GM23248 (cell line): ENCODE results near the gene NKAIN2. TPM values are rescaled to one million over a fixed set of nuclear protein-coding genes. Genes with fewer than 3 reads are reported as not detected.

ENCODE experiments used
- DNase-seq: peaks from one replicate; pipeline ENCODE4 v3.0.0-alpha.2; 2015
- H2AFZ ChIP-seq: fragments of 200-600 bp; sonication (generic); 2 replicates; pipeline ENCODE4 v1.6.1; 2016; ENCODE audit warnings: antibody characterized with exemption
- H3F3A ChIP-seq: fragments of 200-600 bp; sonication (generic); 2 replicates; pipeline ENCODE4 v1.6.1; 2016; ENCODE audit warnings: mild to moderate bottlenecking, antibody characterized with exemption, mixed run types; ENCODE audit not compliant: insufficient read depth
- H3K27ac ChIP-seq: fragments of 200-600 bp; sonication (generic); 2 replicates; pipeline ENCODE4 v1.5.1; 2016; ENCODE audit warnings: mild to moderate bottlenecking
- H3K27me3 ChIP-seq: fragments of 200-600 bp; sonication (generic); replicated peaks from 2 replicates; pipeline ENCODE4 v1.6.1; 2016; ENCODE audit warnings: mild to moderate bottlenecking; ENCODE audit not compliant: insufficient read depth
- H3K36me3 ChIP-seq: fragments of 200-600 bp; sonication (generic); 2 replicates; pipeline ENCODE4 v1.6.1; 2016; ENCODE audit warnings: low read depth, mild to moderate bottlenecking
- H3K4me1 ChIP-seq: fragments of 200-600 bp; sonication (generic); 2 replicates; pipeline ENCODE4 v1.6.1; 2016; ENCODE audit warnings: mild to moderate bottlenecking; ENCODE audit not compliant: insufficient read depth
- H3K4me2 ChIP-seq: fragments of 200-600 bp; sonication (generic); one replicate; pipeline ENCODE4 v1.6.1; 2016; ENCODE audit warnings: mild to moderate bottlenecking; ENCODE audit not compliant: unreplicated experiment
- H3K4me3 ChIP-seq: fragments of 200-600 bp; sonication (generic); 2 replicates; pipeline ENCODE4 v1.5.1; 2016; ENCODE audit warnings: mild to moderate bottlenecking
- H3K79me2 ChIP-seq: fragments of 200-600 bp; sonication (generic); 2 replicates; pipeline ENCODE4 v1.6.1; 2016; ENCODE audit warnings: mild to moderate bottlenecking; ENCODE audit not compliant: insufficient read depth
- H3K9ac ChIP-seq: fragments of 200-600 bp; sonication (generic); 2 replicates; pipeline ENCODE4 v1.6.1; 2016; ENCODE audit warnings: mild to moderate bottlenecking
- H3K9me2 ChIP-seq: fragments of 200-600 bp; sonication (generic); 2 replicates; pipeline ENCODE4 v1.6.1; 2016; ENCODE audit warnings: mixed run types, mild to moderate bottlenecking, moderate library complexity; ENCODE audit not compliant: insufficient read depth
- H3K9me3 ChIP-seq: fragments of 200-600 bp; sonication (generic); one replicate; pipeline ENCODE4 v1.6.1; 2017; ENCODE audit warnings: low read depth
- H4K20me1 ChIP-seq: fragments of 200-600 bp; sonication (generic); 2 replicates; pipeline ENCODE4 v1.6.0; 2016; ENCODE audit not compliant: insufficient read depth
- EZH2 ChIP-seq: fragments of 200-600 bp; sonication (generic); IDR thresholded peaks from 2 replicates; pipeline ENCODE4 v1.6.1; 2018; ENCODE audit warnings: antibody characterized with exemption, mild to moderate bottlenecking; ENCODE audit not compliant: insufficient read depth, poor library complexity, severe bottlenecking
- EZH2phosphoT487 ChIP-seq: fragments of 200-600 bp; sonication (generic); IDR thresholded peaks from 2 replicates; pipeline ENCODE4 v1.6.1; 2018; ENCODE audit warnings: antibody characterized with exemption, moderate library complexity, mild to moderate bottlenecking, low read depth; ENCODE audit not compliant: insufficient read depth
- WGBS, 2 experiments: methylation state at CpG; one replicate each; pipeline ENCODE4 v1.1.6; 2015 to 2017; ENCODE audit warnings: low lambda C conversion rate in 2 of 2, low coverage in 1 of 2; ENCODE audit errors: missing lambda C conversion rate in 2 of 2; 5-methylcytosine and 5-hydroxymethylcytosine counted together
- in situ Hi-C: fragments of 300-500 bp; cut with MboI; formaldehyde crosslinking; loops from 2 replicates; pipeline ENCODE4 v1.15.0; 2020
- polyA plus RNA-seq: library from polyadenylated mRNA; unstranded; fragments of >200 nt; fragmentation: Nextera tagmentation; extraction: Ambion mirVana; gene quantifications from 2 replicates; pipeline ENCODE4 v1.2.1, GENCODE V29; 2016
- total RNA-seq: library from RNA; depleted of rRNA; stranded (reverse); fragments of >200 nt; shearing (Covaris generic); gene quantifications from 2 replicates; pipeline ENCODE4 v1.2.3, GENCODE V29; 2014

The NKAIN2 gene
- total and polyA plus RNA-seq, 2 experiments from 2014 or later, result not detected

- in situ Hi-C loops, result no loop called here
- Histone ChIP-seq H3K4me1 (no peaks in the 10 kb centered on the region), H3K36me3 (no peaks in the 10 kb centered on the region), H3K4me2 (no peak overlapping the region), H3K27me3 (no peaks in the 10 kb centered on the region), H3K79me2 (no peaks in the 10 kb centered on the region), H3F3A (no peaks in the 10 kb centered on the region), H3K27ac (no peak overlapping the region), H4K20me1 (no peaks in the 10 kb centered on the region), H3K9ac (no peak overlapping the region), H3K9me3 (no peaks in the 10 kb centered on the region), H3K9me2 (no peaks in the 10 kb centered on the region), H2AFZ (no peak overlapping the region), H3K4me3 (no peak overlapping the region)
- WGBS, 2 experiments, result 43 to 48% methylated on average over 5 of the region's 5 CpGs
- no peak for TF ChIP-seq EZH2phosphoT487
- no peak for TF ChIP-seq EZH2
- no peak for DNase-seq
Measured at GRCh38 chr6:123956492-123957139, 153.0 kb downstream of the NKAIN2 start.

DNA sequence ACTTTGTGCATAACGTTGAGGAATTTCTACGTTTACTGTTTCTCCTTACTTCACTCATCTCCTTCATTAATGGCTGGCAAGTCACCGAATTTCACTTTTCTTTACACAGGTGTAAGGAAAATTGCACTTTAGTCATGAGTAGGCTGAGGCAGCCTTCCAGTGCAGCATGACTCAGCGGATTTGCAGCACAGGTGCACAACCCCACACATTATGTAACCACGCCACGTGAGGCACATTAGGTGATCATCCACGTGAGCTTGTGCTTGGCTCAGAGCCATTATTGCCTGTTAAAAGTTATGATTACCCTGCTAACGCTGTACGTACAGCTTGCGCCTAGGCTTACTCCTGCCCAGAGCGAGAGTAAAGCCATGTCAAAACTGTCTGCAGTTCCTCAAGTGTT is 158.8 kb downstream of the NKAIN2 start:
- Histone ChIP-seq H3K27ac (no peak overlapping the region), H3K4me3 (no peak overlapping the region), H2AFZ (no peak overlapping the region), H3K27me3 (no peaks in the 10 kb centered on the region), H3K9ac (no peak overlapping the region), H3K79me2 (no peaks in the 10 kb centered on the region), H3K36me3 (no peaks in the 10 kb centered on the region), H3K4me2 (no peak overlapping the region), H3K9me3 (no peaks in the 10 kb centered on the region), H3K9me2 (no peaks in the 10 kb centered on the region), H3F3A (no peaks in the 10 kb centered on the region), H3K4me1 (no peaks in the 10 kb centered on the region), H4K20me1 (no peaks in the 10 kb centered on the region)
- TF ChIP-seq EZH2phosphoT487 (no peak), EZH2 (no peak)
- DNase-seq, result no peak
- WGBS, 2 experiments, result 44 to 55% methylated on average over 11 of the region's 11 CpGs
- in situ Hi-C loops, result no loop called here

DNA sequence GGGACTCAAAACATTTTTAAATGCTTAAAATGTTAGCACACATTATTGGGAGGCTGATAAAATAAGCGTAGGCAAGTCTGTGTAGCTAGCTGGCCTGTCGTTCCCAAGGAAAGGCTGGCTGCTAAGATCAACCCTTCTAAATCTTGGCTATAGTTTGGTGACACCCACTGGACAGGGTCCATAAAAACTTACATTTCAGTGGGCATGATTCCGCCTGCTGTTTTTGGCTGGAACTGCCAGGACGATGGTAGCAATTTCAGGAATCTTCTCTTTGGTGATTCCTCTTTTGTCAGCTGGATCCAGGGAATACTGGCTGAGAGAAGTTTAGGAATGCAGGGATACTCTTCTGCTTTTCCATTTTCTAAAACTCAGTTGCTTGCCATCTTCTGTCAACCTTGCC is 162.2 kb downstream of the NKAIN2 start:
- no peaks in the 10 kb centered on the region for H3K4me1 ChIP-seq
- H3K9me3 ChIP-seq, result no peaks in the 10 kb centered on the region
- peak; percentile 0 for DNase-seq
- no peak overlapping the region for H2AFZ ChIP-seq
- H3K4me3 ChIP-seq, result no peak overlapping the region
- no peaks in the 10 kb centered on the region for H3K79me2 ChIP-seq
- no peak overlapping the region for H3K4me2 ChIP-seq
- H3K9me2 ChIP-seq, result no peaks in the 10 kb centered on the region
- no peaks in the 10 kb centered on the region for H4K20me1 ChIP-seq
- H3K27ac ChIP-seq, result no peak overlapping the region
- in situ Hi-C loops, result no loop called here
- 4 to 13% methylated on average over 4 of the region's 4 CpGs for WGBS, 2 experiments
- H3K27me3 ChIP-seq, result no peaks in the 10 kb centered on the region
- no peak overlapping the region for H3K9ac ChIP-seq
- no peaks in the 10 kb centered on the region for H3F3A ChIP-seq
- no peaks in the 10 kb centered on the region for H3K36me3 ChIP-seq
- no peak for TF ChIP-seq EZH2phosphoT487

DNA sequence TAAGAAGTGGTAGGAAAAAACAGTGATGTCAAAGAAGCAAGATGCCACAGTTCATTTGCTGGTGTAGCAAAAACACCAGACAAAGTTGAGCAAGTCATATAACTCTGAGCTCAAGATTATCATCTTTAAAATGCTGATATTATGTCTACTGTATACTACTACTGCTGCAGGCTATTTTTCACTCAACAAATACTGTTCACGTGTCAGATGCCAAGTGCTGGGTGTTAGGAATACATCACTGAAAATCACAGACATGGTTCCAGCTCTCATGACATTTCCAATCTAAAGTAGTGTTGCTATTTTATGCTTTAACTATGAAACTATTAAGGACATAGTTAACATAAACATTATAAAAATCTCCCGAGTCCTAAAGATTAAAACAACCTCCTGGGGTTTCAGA is 163.0 kb downstream of the NKAIN2 start:
- WGBS, 2 experiments, result 0 to 4% methylated on average over 2 of the region's 2 CpGs
- no peaks in the 10 kb centered on the region for H3K36me3 ChIP-seq
- H4K20me1 ChIP-seq, result no peaks in the 10 kb centered on the region
- H3K9ac ChIP-seq, result no peak overlapping the region
- no peak overlapping the region for H3K4me2 ChIP-seq
- no peaks in the 10 kb centered on the region for H3K4me1 ChIP-seq
- TF ChIP-seq EZH2 (no peak), EZH2phosphoT487 (no peak)
- H2AFZ ChIP-seq, result no peak overlapping the region
- H3K27me3 ChIP-seq, result no peaks in the 10 kb centered on the region
- no peaks in the 10 kb centered on the region for H3F3A ChIP-seq
- in situ Hi-C loops, result no loop called here
- no peaks in the 10 kb centered on the region for H3K9me2 ChIP-seq
- no peaks in the 10 kb centered on the region for H3K79me2 ChIP-seq
- H3K27ac ChIP-seq, result no peak overlapping the region
- DNase-seq, result no peak
- no peaks in the 10 kb centered on the region for H3K9me3 ChIP-seq
- no peak overlapping the region for H3K4me3 ChIP-seq

- no peak for TF ChIP-seq EZH2phosphoT487
- no peak for TF ChIP-seq EZH2
- H3K27me3 ChIP-seq, result no peaks in the 10 kb centered on the region
- no peak overlapping the region for H3K27ac ChIP-seq
- H2AFZ ChIP-seq, result no peak overlapping the region
- no peaks in the 10 kb centered on the region for H3K4me1 ChIP-seq
- no peak overlapping the region for H3K4me3 ChIP-seq
- no peak overlapping the region for H3K9ac ChIP-seq
- no peak overlapping the region for H3K4me2 ChIP-seq
- DNase-seq, result no peak
- WGBS, 2 experiments, result 25 to 35% methylated on average over 6 of the region's 6 CpGs
- no peaks in the 10 kb centered on the region for H3K9me2 ChIP-seq
- no peaks in the 10 kb centered on the region for H3K9me3 ChIP-seq
- H3K36me3 ChIP-seq, result no peaks in the 10 kb centered on the region
- no peaks in the 10 kb centered on the region for H3F3A ChIP-seq
- in situ Hi-C loops, result no loop called here
- no peaks in the 10 kb centered on the region for H3K79me2 ChIP-seq
- H4K20me1 ChIP-seq, result no peaks in the 10 kb centered on the region
Measured at GRCh38 chr6:123967905-123968304, 164.2 kb downstream of the NKAIN2 start.
